Measurements from ENCODE around the gene CUL4A.

Gene CUL4A

GRCh38 chr13:113209759-113210421 is 477 bp downstream of the CUL4A start:
- H3K4me1 Mint-ChIP-seq (ENCODE audit: low read depth) = peaks cover 59% of the 10 kb centered on the region
- H3K27me3 Mint-ChIP-seq = no peaks in the 10 kb centered on the region
- H3K36me3 Mint-ChIP-seq (ENCODE audit: low read depth) = peaks cover 49% of the 10 kb centered on the region
- peak overlapping the region; percentile 89 for H3K27ac Mint-ChIP-seq
- H3K9me3 Mint-ChIP-seq = no peaks in the 10 kb centered on the region
- peak overlapping the region; percentile 87 for H3K4me3 Mint-ChIP-seq

GRCh38 chr13:113210833-113211232 is 1.4 kb downstream of the CUL4A start:
- Mint-ChIP-seq H3K4me1 (ENCODE audit: low read depth) (peaks cover 50% of the 10 kb centered on the region), H3K36me3 (ENCODE audit: low read depth) (peaks cover 41% of the 10 kb centered on the region), H3K27ac (peak overlapping the region; percentile 89), H3K4me3 (peak overlapping the region; percentile 87), H3K27me3 (no peaks in the 10 kb centered on the region), H3K9me3 (no peaks in the 10 kb centered on the region)

- Mint-ChIP-seq H3K9me3 (no peaks in the 10 kb centered on the region), H3K27ac (peak overlapping the region; percentile 29), H3K4me1 (ENCODE audit: low read depth) (peaks cover 40% of the 10 kb centered on the region), H3K4me3 (peak overlapping the region; percentile 87), H3K27me3 (no peaks in the 10 kb centered on the region), H3K36me3 (ENCODE audit: low read depth) (peaks cover 35% of the 10 kb centered on the region)
These were observed 2.4 kb downstream of the CUL4A start for GRCh38 chr13:113211774-113212173.

DNA sequence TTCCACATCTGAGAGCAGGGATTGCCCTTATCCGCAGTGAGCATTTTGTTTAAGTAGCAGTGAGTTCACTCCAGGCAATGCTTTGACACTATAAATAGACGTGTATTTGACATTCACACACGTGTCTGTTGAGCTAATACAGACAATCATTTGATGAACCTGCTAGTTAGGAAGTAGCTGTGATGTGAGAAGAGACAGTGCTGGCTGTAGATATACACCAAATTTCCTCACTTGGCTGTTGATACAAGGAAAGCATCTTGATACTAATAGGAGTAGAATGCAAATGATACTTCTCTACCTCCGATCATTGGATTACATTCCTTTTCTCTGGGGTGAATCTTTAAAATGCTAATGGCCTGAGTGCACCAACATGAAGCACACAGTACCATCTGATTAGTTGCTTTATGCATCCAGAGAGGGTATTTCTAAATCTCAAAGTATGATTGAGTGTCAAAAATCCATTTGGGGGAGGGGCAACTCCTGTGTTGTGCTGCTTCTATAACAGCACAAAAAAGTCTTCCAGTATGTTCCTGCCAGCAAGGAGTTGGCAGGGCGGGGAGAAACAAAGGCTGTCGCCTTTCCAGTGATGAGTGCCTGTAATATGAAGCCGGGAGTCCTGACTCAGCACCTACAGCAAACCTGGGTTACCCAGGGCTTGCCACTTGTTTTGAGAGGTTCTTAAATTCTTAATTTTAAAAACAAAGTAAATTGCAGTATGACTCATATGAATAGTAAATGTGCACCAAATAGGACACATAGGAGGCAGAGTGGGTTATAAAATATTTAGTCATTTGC is 7.0 kb downstream of the CUL4A start:
- H3K9me3 Mint-ChIP-seq = no peaks in the 10 kb centered on the region
- H3K36me3 Mint-ChIP-seq (ENCODE audit: low read depth) = peaks cover 38% of the 10 kb centered on the region
- H3K4me3 Mint-ChIP-seq = no peak overlapping the region
- peak overlapping the region; percentile 14 for H3K27ac Mint-ChIP-seq
- no peaks in the 10 kb centered on the region for H3K27me3 Mint-ChIP-seq
- H3K4me1 Mint-ChIP-seq (ENCODE audit: low read depth) = peaks cover 18% of the 10 kb centered on the region

- Mint-ChIP-seq H3K27ac (no peak overlapping the region), H3K9me3 (no peaks in the 10 kb centered on the region), H3K36me3 (ENCODE audit: low read depth) (peaks cover 42% of the 10 kb centered on the region), H3K4me1 (ENCODE audit: low read depth) (peaks cover 11% of the 10 kb centered on the region), H3K4me3 (no peak overlapping the region), H3K27me3 (no peaks in the 10 kb centered on the region)
These were observed 9.2 kb downstream of the CUL4A start for GRCh38 chr13:113218586-113218985.

GRCh38 chr13:113219256-113219940 is 10.0 kb downstream of the CUL4A start:
- Mint-ChIP-seq H3K9me3 (no peaks in the 10 kb centered on the region), H3K36me3 (ENCODE audit: low read depth) (peaks cover 42% of the 10 kb centered on the region), H3K27ac (no peak overlapping the region), H3K4me3 (no peak overlapping the region), H3K4me1 (ENCODE audit: low read depth) (peaks cover 11% of the 10 kb centered on the region), H3K27me3 (no peaks in the 10 kb centered on the region)

DNA sequence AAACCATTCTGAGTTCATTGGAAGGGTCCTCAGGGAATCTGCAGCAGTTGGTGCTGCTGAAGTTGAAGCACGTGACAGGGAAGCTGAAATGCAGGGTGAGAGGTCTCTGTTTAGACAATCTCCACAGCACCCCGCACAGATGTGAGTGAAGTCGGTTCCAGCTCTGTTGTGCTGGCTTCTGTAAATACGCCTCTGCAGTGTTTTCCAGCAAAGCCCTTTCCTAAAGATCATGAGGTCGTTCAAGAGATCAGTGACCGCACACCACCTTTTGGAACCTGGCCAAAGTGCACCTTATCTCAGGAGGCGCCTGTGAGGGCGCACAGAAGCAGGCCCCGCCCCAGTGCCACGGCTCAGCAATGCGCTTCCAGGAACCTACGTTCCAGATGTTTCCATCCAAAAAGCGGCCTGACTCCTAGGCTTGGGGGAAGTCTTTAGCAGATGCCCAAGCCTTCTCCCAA is 10.8 kb downstream of the CUL4A start:
- no peak overlapping the region for H3K4me3 Mint-ChIP-seq
- H3K9me3 Mint-ChIP-seq = no peaks in the 10 kb centered on the region
- peaks cover 50% of the 10 kb centered on the region for H3K36me3 Mint-ChIP-seq (ENCODE audit: low read depth)
- no peak overlapping the region for H3K27ac Mint-ChIP-seq
- no peaks in the 10 kb centered on the region for H3K27me3 Mint-ChIP-seq
- peaks cover 11% of the 10 kb centered on the region for H3K4me1 Mint-ChIP-seq (ENCODE audit: low read depth)

- no peak overlapping the region for H3K27ac Mint-ChIP-seq
- H3K9me3 Mint-ChIP-seq = no peaks in the 10 kb centered on the region
- H3K4me1 Mint-ChIP-seq (ENCODE audit: low read depth) = peaks cover 11% of the 10 kb centered on the region
- H3K36me3 Mint-ChIP-seq (ENCODE audit: low read depth) = peaks cover 56% of the 10 kb centered on the region
- no peak overlapping the region for H3K4me3 Mint-ChIP-seq
- no peaks in the 10 kb centered on the region for H3K27me3 Mint-ChIP-seq
These were observed 11.5 kb downstream of the CUL4A start for GRCh38 chr13:113220877-113221276.

- peaks cover 60% of the 10 kb centered on the region for H3K36me3 Mint-ChIP-seq (ENCODE audit: low read depth)
- H3K27ac Mint-ChIP-seq = no peak overlapping the region
- no peak overlapping the region for H3K4me3 Mint-ChIP-seq
- H3K9me3 Mint-ChIP-seq = no peaks in the 10 kb centered on the region
- H3K27me3 Mint-ChIP-seq = no peaks in the 10 kb centered on the region
- peaks cover 11% of the 10 kb centered on the region for H3K4me1 Mint-ChIP-seq (ENCODE audit: low read depth)
These were observed 13.7 kb downstream of the CUL4A start for GRCh38 chr13:113223070-113223469.

DNA sequence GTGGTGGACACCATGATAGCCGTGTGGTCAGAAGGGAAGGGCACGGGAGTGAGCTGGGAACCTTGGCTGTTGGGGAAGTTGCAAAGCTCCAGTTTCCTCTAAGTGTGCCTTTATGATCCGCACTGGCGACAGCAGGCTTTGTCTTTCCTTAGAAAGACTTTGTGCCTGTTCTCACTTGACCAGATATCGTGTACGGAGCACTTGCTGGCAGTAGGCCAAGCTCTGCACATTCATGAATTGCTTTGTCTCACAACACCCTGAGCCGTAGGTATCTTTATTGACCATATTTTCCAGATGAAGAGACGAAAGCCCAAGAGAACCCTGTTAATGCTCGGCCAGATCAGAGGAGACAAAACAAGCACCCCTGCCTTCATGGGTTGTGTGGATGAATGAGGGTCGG is 15.1 kb downstream of the CUL4A start:
- no peaks in the 10 kb centered on the region for H3K9me3 Mint-ChIP-seq
- H3K27me3 Mint-ChIP-seq = no peaks in the 10 kb centered on the region
- peaks cover 71% of the 10 kb centered on the region for H3K36me3 Mint-ChIP-seq (ENCODE audit: low read depth)
- H3K27ac Mint-ChIP-seq = no peak overlapping the region
- H3K4me1 Mint-ChIP-seq (ENCODE audit: low read depth) = peaks cover 8% of the 10 kb centered on the region
- H3K4me3 Mint-ChIP-seq = no peak overlapping the region

DNA sequence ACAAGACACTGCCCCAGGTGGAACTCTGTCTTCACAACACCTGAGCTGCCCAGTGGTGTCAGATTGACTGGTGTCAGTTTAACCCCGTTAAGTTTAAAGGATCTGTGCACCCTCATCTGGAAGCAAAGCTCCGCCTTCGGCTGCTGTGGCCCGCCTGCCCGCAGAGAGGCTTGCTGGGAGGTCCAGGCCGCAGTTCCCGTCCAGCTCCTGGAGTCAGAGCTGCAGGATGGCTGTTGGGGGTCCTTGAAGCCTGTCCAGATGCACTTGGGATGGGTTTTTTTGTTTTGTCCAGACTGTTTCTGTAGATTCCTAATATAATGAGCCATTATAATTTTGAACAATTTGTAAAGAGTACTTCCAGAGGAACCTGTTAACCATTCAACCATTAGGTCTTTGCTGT is 16.1 kb downstream of the CUL4A start:
- Mint-ChIP-seq H3K4me1 (ENCODE audit: low read depth) (peaks cover 8% of the 10 kb centered on the region), H3K4me3 (no peak overlapping the region), H3K27ac (no peak overlapping the region), H3K9me3 (no peaks in the 10 kb centered on the region), H3K27me3 (no peaks in the 10 kb centered on the region), H3K36me3 (ENCODE audit: low read depth) (peaks cover 69% of the 10 kb centered on the region)

DNA sequence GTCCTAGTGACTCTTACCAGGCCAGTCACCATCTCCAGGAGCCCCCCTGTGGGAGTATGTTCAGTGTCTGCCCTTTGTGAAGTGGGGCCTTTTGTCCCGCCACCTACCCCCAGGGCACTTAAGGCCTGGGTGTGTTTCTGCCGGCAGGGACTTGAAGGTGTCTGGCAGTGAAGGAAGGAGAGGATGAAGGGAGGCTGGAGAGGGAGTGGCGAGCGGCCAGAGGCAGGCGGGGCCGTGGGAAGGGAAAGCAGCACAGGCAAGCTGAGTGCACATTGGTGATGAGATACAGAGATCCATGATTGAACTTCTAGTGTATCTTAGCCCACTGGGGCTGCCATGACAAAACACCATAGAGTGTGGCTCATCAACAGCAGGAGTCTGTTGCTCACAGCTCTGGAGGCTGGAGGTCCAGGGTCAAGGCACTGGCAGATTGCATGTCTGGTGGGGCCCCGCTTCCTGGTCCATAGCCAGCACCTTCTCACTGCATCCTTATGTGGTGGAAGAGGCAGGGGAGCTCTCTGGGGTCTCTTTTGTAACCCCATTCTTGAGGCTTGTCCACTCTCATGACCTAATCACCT is 17.5 kb downstream of the CUL4A start:
- Mint-ChIP-seq H3K4me3 (no peak overlapping the region), H3K36me3 (ENCODE audit: low read depth) (peaks cover 68% of the 10 kb centered on the region), H3K27ac (no peak overlapping the region), H3K4me1 (ENCODE audit: low read depth) (peaks cover 5% of the 10 kb centered on the region), H3K27me3 (no peaks in the 10 kb centered on the region), H3K9me3 (no peaks in the 10 kb centered on the region)

- no peaks in the 10 kb centered on the region for H3K4me1 Mint-ChIP-seq (ENCODE audit: low read depth)
- no peaks in the 10 kb centered on the region for H3K27me3 Mint-ChIP-seq
- peaks cover 64% of the 10 kb centered on the region for H3K36me3 Mint-ChIP-seq (ENCODE audit: low read depth)
- H3K27ac Mint-ChIP-seq = no peak overlapping the region
- no peaks in the 10 kb centered on the region for H3K9me3 Mint-ChIP-seq
- no peak overlapping the region for H3K4me3 Mint-ChIP-seq
These were observed 19.7 kb downstream of the CUL4A start for GRCh38 chr13:113229161-113229560.

DNA sequence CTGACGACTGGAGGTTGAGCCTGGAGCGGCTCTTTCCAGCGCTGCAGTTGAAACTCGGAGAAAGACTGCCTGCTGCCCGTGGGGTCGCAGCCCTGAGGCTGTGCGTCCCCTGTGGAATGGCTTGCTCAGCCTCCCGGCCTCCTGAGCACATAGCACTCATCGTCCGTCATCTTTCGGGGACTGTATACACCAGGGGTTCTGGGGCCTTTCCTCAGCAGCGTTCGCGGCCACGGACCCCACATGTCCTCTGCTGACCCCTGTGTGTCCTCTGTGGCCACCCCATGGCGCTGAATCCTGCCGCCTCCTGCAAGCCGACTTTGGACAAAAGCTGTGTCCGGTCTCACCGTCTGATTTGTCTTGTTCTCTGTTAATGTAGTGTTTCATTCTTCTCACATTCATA is 20.4 kb downstream of the CUL4A start:
- Mint-ChIP-seq H3K9me3 (no peaks in the 10 kb centered on the region), H3K27ac (no peak overlapping the region), H3K27me3 (no peaks in the 10 kb centered on the region), H3K4me3 (no peak overlapping the region), H3K36me3 (ENCODE audit: low read depth) (peaks cover 62% of the 10 kb centered on the region), H3K4me1 (ENCODE audit: low read depth) (no peaks in the 10 kb centered on the region)

Measured in stimulated activated naive CD8-positive, alpha-beta T cell treated with anti-CD3 and anti-CD28 coated beads, Interleukin-15, Interleukin-2, amounts not matched to agents 100 ng/mL and 50 ng/mL, for 24 hours (primary cell).